ENCODE data around the gene NOTCH3. TPM values are rescaled to one million over a fixed set of nuclear protein-coding genes. Genes with fewer than 3 reads are reported as not detected.

The NOTCH3 gene
- total RNA-seq, 1 experiment from 2014 or later: 0.45 TPM

GRCh38 chr19:15115762-15116615 is 84.8 kb downstream of the NOTCH3 start:
- Histone ChIP-seq H3K27me3 (ENCODE audit: low read length) (no peaks in the 10 kb centered on the region), H3K4me3 (ENCODE audit: low read length) (no peak overlapping the region), H4K20me1 (ENCODE audit: insufficient read depth, low read depth, low read length) (no peaks in the 10 kb centered on the region), H2AFZ (ENCODE audit: low read length) (no peak overlapping the region), H3K4me1 (ENCODE audit: low read length) (no peaks in the 10 kb centered on the region), H3K79me2 (ENCODE audit: low read length) (no peaks in the 10 kb centered on the region), H3K9me2 (replicated peaks; ENCODE audit: insufficient read depth, low read length) (no peaks in the 10 kb centered on the region), H3K9ac (ENCODE audit: low read length) (no peak overlapping the region), H3K27ac (ENCODE audit: low read length) (no peak overlapping the region), H3K36me3 (ENCODE audit: insufficient read depth, low read length) (peaks cover 11% of the 10 kb centered on the region), H3K9me3 (ENCODE audit: low read length) (no peaks in the 10 kb centered on the region), H3K4me2 (ENCODE audit: low read depth, low read length, poor library complexity, severe bottlenecking) (no peak overlapping the region)
- DNase-seq: no peak

GRCh38 chr19:15115080-15115479 is 85.7 kb downstream of the NOTCH3 start:
- no peak for DNase-seq
- Histone ChIP-seq H3K4me1 (ENCODE audit: low read length) (no peaks in the 10 kb centered on the region), H3K9ac (ENCODE audit: low read length) (no peak overlapping the region), H2AFZ (ENCODE audit: low read length) (no peak overlapping the region), H3K4me2 (ENCODE audit: low read depth, low read length, poor library complexity, severe bottlenecking) (no peak overlapping the region), H3K27me3 (ENCODE audit: low read length) (no peaks in the 10 kb centered on the region), H4K20me1 (ENCODE audit: insufficient read depth, low read depth, low read length) (no peaks in the 10 kb centered on the region), H3K27ac (ENCODE audit: low read length) (no peak overlapping the region), H3K79me2 (ENCODE audit: low read length) (no peaks in the 10 kb centered on the region), H3K9me2 (replicated peaks; ENCODE audit: insufficient read depth, low read length) (no peaks in the 10 kb centered on the region), H3K36me3 (ENCODE audit: insufficient read depth, low read length) (peaks cover 11% of the 10 kb centered on the region), H3K4me3 (ENCODE audit: low read length) (no peak overlapping the region), H3K9me3 (ENCODE audit: low read length) (no peaks in the 10 kb centered on the region)

GRCh38 chr19:15114153-15114540 is 86.6 kb downstream of the NOTCH3 start:
- Histone ChIP-seq H2AFZ (ENCODE audit: low read length) (no peak overlapping the region), H3K4me3 (ENCODE audit: low read length) (no peak overlapping the region), H3K36me3 (ENCODE audit: insufficient read depth, low read length) (peaks cover 6% of the 10 kb centered on the region), H3K4me1 (ENCODE audit: low read length) (no peaks in the 10 kb centered on the region), H4K20me1 (ENCODE audit: insufficient read depth, low read depth, low read length) (no peaks in the 10 kb centered on the region), H3K27me3 (ENCODE audit: low read length) (no peaks in the 10 kb centered on the region), H3K9me3 (ENCODE audit: low read length) (no peaks in the 10 kb centered on the region), H3K4me2 (ENCODE audit: low read depth, low read length, poor library complexity, severe bottlenecking) (no peak overlapping the region), H3K27ac (ENCODE audit: low read length) (no peak overlapping the region), H3K79me2 (ENCODE audit: low read length) (no peaks in the 10 kb centered on the region), H3K9me2 (replicated peaks; ENCODE audit: insufficient read depth, low read length) (no peaks in the 10 kb centered on the region), H3K9ac (ENCODE audit: low read length) (no peak overlapping the region)
- no peak for DNase-seq

- no peak overlapping the region for H3K27ac ChIP-seq (ENCODE audit: low read length)
- no peak for DNase-seq
These were observed 87.3 kb downstream of the NOTCH3 start for GRCh38 chr19:15113245-15114152.

DNA sequence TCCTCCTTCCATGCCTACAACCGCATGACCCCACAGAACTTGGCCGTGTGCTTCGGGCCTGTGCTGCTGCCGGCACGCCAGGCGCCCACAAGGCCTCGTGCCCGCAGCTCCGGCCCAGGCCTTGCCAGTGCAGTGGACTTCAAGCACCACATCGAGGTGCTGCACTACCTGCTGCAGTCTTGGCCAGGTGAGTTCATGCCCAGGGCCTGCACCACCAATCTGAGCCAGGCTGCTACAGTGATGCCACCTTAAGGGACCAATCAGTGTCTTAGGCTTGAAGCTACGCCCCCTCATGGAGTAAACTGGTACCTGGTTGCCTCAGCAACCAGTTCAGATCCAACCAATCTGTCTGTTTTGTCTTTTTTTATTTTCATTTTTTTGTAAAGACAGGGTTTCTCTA is 88.4 kb downstream of the NOTCH3 start:
- Histone ChIP-seq H3K4me1 (ENCODE audit: low read length) (no peaks in the 10 kb centered on the region), H3K36me3 (ENCODE audit: insufficient read depth, low read length) (no peaks in the 10 kb centered on the region), H4K20me1 (ENCODE audit: insufficient read depth, low read depth, low read length) (no peaks in the 10 kb centered on the region), H3K9me3 (ENCODE audit: low read length) (no peaks in the 10 kb centered on the region), H3K9me2 (replicated peaks; ENCODE audit: insufficient read depth, low read length) (no peaks in the 10 kb centered on the region), H3K4me2 (ENCODE audit: low read depth, low read length, poor library complexity, severe bottlenecking) (no peak overlapping the region), H3K27me3 (ENCODE audit: low read length) (no peaks in the 10 kb centered on the region), H3K9ac (ENCODE audit: low read length) (no peak overlapping the region), H3K4me3 (ENCODE audit: low read length) (no peak overlapping the region), H3K27ac (ENCODE audit: low read length) (no peak overlapping the region), H2AFZ (ENCODE audit: low read length) (no peak overlapping the region), H3K79me2 (ENCODE audit: low read length) (no peaks in the 10 kb centered on the region)
- DNase-seq: peak; percentile 65

More at GRCh38 chr19:15113245-15114152, 87.3 kb downstream of the NOTCH3 start:
- no peaks in the 10 kb centered on the region for H3K27me3 ChIP-seq (ENCODE audit: low read length)
- H3K36me3 ChIP-seq (ENCODE audit: insufficient read depth, low read length): no peaks in the 10 kb centered on the region
- H3K9me3 ChIP-seq (ENCODE audit: low read length): no peaks in the 10 kb centered on the region
- no peaks in the 10 kb centered on the region for H3K4me1 ChIP-seq (ENCODE audit: low read length)
- H3K9ac ChIP-seq (ENCODE audit: low read length): no peak overlapping the region
- no peaks in the 10 kb centered on the region for H3K79me2 ChIP-seq (ENCODE audit: low read length)
- no peak overlapping the region for H3K4me2 ChIP-seq (ENCODE audit: low read depth, low read length, poor library complexity, severe bottlenecking)
- no peak overlapping the region for H3K4me3 ChIP-seq (ENCODE audit: low read length)
- no peaks in the 10 kb centered on the region for H4K20me1 ChIP-seq (ENCODE audit: insufficient read depth, low read depth, low read length)
- no peaks in the 10 kb centered on the region for H3K9me2 ChIP-seq (replicated peaks; ENCODE audit: insufficient read depth, low read length)
- H2AFZ ChIP-seq (ENCODE audit: low read length): no peak overlapping the region

- DNase-seq: peak; percentile 31
- Histone ChIP-seq H3K4me3 (ENCODE audit: low read length) (no peak overlapping the region), H3K4me2 (ENCODE audit: low read depth, low read length, poor library complexity, severe bottlenecking) (no peak overlapping the region), H3K27me3 (ENCODE audit: low read length) (no peaks in the 10 kb centered on the region), H2AFZ (ENCODE audit: low read length) (no peak overlapping the region), H3K79me2 (ENCODE audit: low read length) (no peaks in the 10 kb centered on the region), H3K9me2 (replicated peaks; ENCODE audit: insufficient read depth, low read length) (no peaks in the 10 kb centered on the region), H4K20me1 (ENCODE audit: insufficient read depth, low read depth, low read length) (no peaks in the 10 kb centered on the region), H3K27ac (ENCODE audit: low read length) (no peak overlapping the region), H3K9ac (ENCODE audit: low read length) (no peak overlapping the region), H3K36me3 (ENCODE audit: insufficient read depth, low read length) (no peaks in the 10 kb centered on the region), H3K9me3 (ENCODE audit: low read length) (no peaks in the 10 kb centered on the region), H3K4me1 (ENCODE audit: low read length) (no peaks in the 10 kb centered on the region)
These were observed 89.0 kb downstream of the NOTCH3 start for GRCh38 chr19:15111758-15112157.

DNA sequence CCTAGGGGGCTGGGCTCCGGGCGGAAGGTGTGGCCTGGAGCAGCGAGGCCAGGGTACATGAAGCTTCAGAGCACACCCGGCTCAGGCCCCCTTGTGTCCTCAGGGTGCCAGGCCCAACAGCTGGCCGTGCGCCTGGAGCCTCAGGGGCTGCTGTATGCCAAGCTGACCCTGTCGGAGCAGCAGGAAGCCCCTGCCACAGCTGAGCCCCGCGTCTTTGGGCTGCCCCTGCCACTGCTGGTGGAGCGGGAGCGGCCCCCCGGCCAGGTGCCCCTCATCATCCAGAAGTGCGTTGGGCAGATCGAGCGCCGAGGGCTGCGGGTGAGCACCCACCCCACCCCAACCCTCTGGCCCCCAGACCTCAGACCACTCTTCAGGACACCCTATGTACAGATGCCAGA is 90.4 kb downstream of the NOTCH3 start:
- Histone ChIP-seq H3K79me2 (ENCODE audit: low read length) (no peaks in the 10 kb centered on the region), H4K20me1 (ENCODE audit: insufficient read depth, low read depth, low read length) (no peaks in the 10 kb centered on the region), H3K9me2 (replicated peaks; ENCODE audit: insufficient read depth, low read length) (no peaks in the 10 kb centered on the region), H3K36me3 (ENCODE audit: insufficient read depth, low read length) (no peaks in the 10 kb centered on the region), H3K9ac (ENCODE audit: low read length) (no peak overlapping the region), H3K27ac (ENCODE audit: low read length) (no peak overlapping the region), H3K27me3 (ENCODE audit: low read length) (no peaks in the 10 kb centered on the region), H3K4me2 (ENCODE audit: low read depth, low read length, poor library complexity, severe bottlenecking) (no peak overlapping the region), H2AFZ (ENCODE audit: low read length) (no peak overlapping the region), H3K4me3 (ENCODE audit: low read length) (no peak overlapping the region), H3K4me1 (ENCODE audit: low read length) (no peaks in the 10 kb centered on the region), H3K9me3 (ENCODE audit: low read length) (no peaks in the 10 kb centered on the region)
- no peak for DNase-seq

GRCh38 chr19:15109768-15110417 is 90.9 kb downstream of the NOTCH3 start:
- Histone ChIP-seq H3K79me2 (ENCODE audit: low read length) (no peaks in the 10 kb centered on the region), H3K4me3 (ENCODE audit: low read length) (no peak overlapping the region), H3K9me3 (ENCODE audit: low read length) (no peaks in the 10 kb centered on the region), H3K9ac (ENCODE audit: low read length) (no peak overlapping the region), H4K20me1 (ENCODE audit: insufficient read depth, low read depth, low read length) (no peaks in the 10 kb centered on the region), H3K27me3 (ENCODE audit: low read length) (no peaks in the 10 kb centered on the region), H2AFZ (ENCODE audit: low read length) (no peak overlapping the region), H3K27ac (ENCODE audit: low read length) (no peak overlapping the region), H3K36me3 (ENCODE audit: insufficient read depth, low read length) (no peaks in the 10 kb centered on the region), H3K4me2 (ENCODE audit: low read depth, low read length, poor library complexity, severe bottlenecking) (no peak overlapping the region), H3K9me2 (replicated peaks; ENCODE audit: insufficient read depth, low read length) (no peaks in the 10 kb centered on the region), H3K4me1 (ENCODE audit: low read length) (no peaks in the 10 kb centered on the region)
- DNase-seq: no peak
